HG03280 (cell line): ENCODE measurements around the gene NT5M.
"Not testable (repeated sequence)": the region's sequence is repeated elsewhere in the genome, so short reads cannot be mapped to it uniquely, and the experiment has no call there.

Experiments
- ATAC-seq: cut with Tn5 transposase; IDR thresholded peaks from one replicate; pipeline ENCODE4 v1.9.1; 2021; ENCODE audit warnings: mild to moderate bottlenecking, moderate library complexity; ENCODE audit not compliant: unreplicated experiment

NT5M gene

GRCh38 chr17:17303010-17303846 is at the start of gene NT5M:
NT5M (plus strand) TSS chr17:17303373; CDS start chr17:17303551, 178 bp downstream.
- ATAC-seq: peak; percentile 62

GRCh38 chr17:17253406-17253805 is 49.8 kb upstream of the NT5M start:
- no peak for ATAC-seq

- ATAC-seq: no peak
These were observed 49.1 kb upstream of the NT5M start for GRCh38 chr17:17254036-17254435.

GRCh38 chr17:17255689-17256088 is 47.5 kb upstream of the NT5M start:
- not testable (repeated sequence) for ATAC-seq

GRCh38 chr17:17256316-17256715 is 46.9 kb upstream of the NT5M start:
- no peak for ATAC-seq

- no peak for ATAC-seq
These were observed 45.2 kb upstream of the NT5M start for GRCh38 chr17:17258011-17258410.

- no peak for ATAC-seq
These were observed 44.2 kb upstream of the NT5M start for GRCh38 chr17:17258998-17259397.

- ATAC-seq: no peak
These were observed 38.7 kb upstream of the NT5M start for GRCh38 chr17:17264430-17264829.

GRCh38 chr17:17269926-17270773 is 33.0 kb upstream of the NT5M start:
- no peak for ATAC-seq

- ATAC-seq: no peak
These were observed 27.2 kb upstream of the NT5M start for GRCh38 chr17:17275971-17276370.

GRCh38 chr17:17277431-17277830 is 25.7 kb upstream of the NT5M start:
- ATAC-seq: not testable (repeated sequence)

- ATAC-seq: no peak
These were observed 23.9 kb upstream of the NT5M start for GRCh38 chr17:17279316-17279715.

GRCh38 chr17:17280613-17281549 is 22.3 kb upstream of the NT5M start, which contains the start of gene COPS3:
COPS3 (minus strand) TSS chr17:17281246; CDS start chr17:17281186, 60 bp downstream.
- ATAC-seq: peak; percentile 84

GRCh38 chr17:17285951-17286350 is 17.2 kb upstream of the NT5M start:
- no peak for ATAC-seq

- ATAC-seq: no peak
These were observed 14.1 kb upstream of the NT5M start for GRCh38 chr17:17289086-17289485.

GRCh38 chr17:17289701-17290100 is 13.5 kb upstream of the NT5M start:
- no peak for ATAC-seq

- no peak for ATAC-seq
These were observed 8.0 kb upstream of the NT5M start for GRCh38 chr17:17295141-17295540.

- no peak for ATAC-seq
These were observed 6.0 kb upstream of the NT5M start for GRCh38 chr17:17297217-17297616.

GRCh38 chr17:17298108-17298507 is 5.1 kb upstream of the NT5M start:
- no peak for ATAC-seq
